GM18951 (cell line): Measurements from ENCODE around the gene MFAP3.

Experiments
- POLR2A ChIP-seq: IDR thresholded peaks from 4 replicates; pipeline ENCODE4 v1.6.1; 2011; ENCODE audit warnings: mild to moderate bottlenecking; ENCODE audit not compliant: insufficient read length, insufficient read depth; ENCODE audit errors: extremely low read depth
- in situ Hi-C: fragments of 300-500 bp; cut with MboI; formaldehyde crosslinking; loops from one replicate; pipeline ENCODE4 v1.12.0; 2022; ENCODE audit warnings: low sequenced_read_pairs, mixed read lengths, inconsistent platforms; ENCODE audit not compliant: unreplicated experiment

MFAP3 gene

DNA sequence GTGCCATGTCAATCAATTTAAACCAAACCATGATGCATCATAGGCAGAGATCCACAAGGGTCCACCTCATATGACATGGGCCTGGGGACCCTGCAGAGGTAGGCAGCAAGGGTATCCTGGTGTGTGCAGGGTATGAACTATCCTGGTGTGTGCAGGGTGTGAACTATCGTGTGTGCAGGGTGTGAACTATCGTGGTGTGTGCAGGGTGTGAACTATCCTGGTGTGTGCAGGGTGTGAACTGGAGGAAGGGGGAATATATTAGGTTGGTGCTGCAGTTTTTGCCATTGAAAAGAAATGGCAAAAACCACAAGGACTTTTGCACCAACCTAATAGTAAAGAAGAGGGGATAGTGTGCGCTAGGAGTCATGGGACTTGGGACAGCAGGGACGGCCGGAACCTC lies 50.0 kb downstream of the MFAP3 start:
- in situ Hi-C loops: loop anchor here (25.0 kb wide), 1 partner anchor 524 kb away; no protein-coding TSS in a partner anchor
- TF ChIP-seq POLR2A: no peak

DNA sequence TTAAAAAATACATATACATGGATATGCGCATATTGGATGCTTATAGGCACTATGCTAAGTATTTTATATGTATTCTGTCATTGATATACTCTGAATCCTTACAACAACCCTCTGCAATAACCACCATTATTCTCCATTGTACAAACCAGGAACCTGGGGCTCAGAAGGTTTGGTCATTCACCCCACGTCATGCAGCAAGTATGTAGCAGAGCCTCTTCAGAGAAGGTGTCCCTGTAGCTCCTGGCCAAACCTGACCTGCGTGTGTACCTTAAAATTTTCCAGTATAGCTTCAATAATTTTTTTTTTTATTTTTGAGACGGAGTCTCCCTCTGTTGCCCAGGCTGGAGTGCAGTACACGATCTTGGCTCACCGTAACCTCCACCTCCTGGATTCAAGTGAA lies 51.9 kb downstream of the MFAP3 start:
- TF ChIP-seq POLR2A: no peak
- in situ Hi-C loops: loop anchor here (25.0 kb wide), 1 partner anchor 522 kb away; no protein-coding TSS in a partner anchor

DNA sequence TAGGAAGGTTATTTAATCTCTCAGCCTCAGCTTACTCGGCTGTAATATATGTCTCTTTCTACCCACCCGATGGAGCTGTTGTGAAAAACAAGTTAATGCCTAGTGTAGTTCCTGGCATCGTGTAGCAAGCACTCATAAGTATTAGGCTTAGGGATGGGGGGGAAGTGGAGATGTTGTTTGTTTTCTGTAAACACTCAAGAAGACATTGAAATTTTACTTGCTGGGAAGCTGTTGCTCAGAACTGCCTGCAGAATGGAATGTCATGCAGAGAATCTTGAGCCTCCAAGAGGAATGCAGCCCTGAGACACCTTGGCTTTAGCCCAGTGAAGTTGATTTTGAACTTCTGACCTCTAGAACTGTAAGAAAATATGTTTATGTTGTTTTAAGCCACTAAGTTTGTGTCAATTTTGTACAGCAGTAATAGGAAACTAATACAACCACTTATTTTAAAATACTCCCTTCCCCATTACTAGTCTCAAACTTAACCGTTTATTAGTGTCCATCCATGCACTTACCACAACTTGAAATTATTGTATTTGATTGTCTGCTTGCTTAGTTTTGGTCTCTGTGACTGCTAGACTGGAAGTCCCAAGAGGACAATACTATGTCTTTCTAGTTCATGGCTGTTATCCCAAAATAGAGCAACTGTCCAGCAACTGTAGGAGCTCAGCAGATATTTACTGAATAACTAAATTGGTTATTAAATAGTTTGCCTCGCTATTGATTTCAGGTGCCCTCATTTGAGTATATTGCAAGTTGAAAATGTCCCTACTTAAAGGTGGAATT lies 53.8 kb downstream of the MFAP3 start:
- TF ChIP-seq POLR2A: no peak
- in situ Hi-C loops: loop anchor here (25.0 kb wide), 1 partner anchor 520 kb away; no protein-coding TSS in a partner anchor

DNA sequence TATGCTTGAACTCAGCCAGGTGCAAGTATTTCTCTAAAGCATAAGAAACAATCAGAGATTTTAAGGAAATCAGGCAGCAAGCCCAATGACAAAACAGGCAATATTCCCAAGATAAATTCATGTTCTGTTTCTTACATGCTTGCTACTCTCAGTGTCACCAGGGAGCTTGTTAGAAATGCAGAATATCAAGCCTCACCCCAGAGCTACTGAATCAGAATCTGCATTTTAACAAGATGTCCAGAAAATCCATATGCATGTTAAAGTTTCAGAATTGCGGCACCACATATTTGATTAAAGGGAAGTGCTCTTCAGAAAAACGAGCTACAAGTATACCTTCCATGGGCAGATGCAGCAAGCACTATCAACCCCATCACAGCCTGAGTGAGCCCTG lies 54.4 kb downstream of the MFAP3 start:
- in situ Hi-C loops: loop anchor here (25.0 kb wide), 1 partner anchor 519 kb away; no protein-coding TSS in a partner anchor
- TF ChIP-seq POLR2A: no peak

DNA sequence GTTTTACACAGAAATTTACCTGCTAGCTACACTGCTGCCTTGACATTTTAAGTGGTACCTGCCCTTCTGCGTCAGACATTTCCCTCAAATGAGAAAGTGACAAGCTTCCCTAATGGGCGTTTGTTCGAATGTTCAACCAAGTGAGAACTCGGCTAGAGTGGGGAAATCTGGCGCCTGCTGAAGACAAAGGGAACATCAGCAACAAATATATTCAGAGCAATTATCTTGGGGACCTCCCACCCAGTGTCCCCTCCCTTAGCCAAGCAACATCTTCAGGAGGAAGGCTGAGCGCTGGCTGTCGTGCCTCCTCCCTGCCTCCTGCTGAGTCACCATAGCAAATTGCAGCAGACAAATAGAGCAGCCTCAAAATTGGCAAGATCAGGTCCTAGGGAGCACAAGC lies 57.1 kb downstream of the MFAP3 start:
- in situ Hi-C loops: loop anchor here (25.0 kb wide), 1 partner anchor 516 kb away; no protein-coding TSS in a partner anchor

DNA sequence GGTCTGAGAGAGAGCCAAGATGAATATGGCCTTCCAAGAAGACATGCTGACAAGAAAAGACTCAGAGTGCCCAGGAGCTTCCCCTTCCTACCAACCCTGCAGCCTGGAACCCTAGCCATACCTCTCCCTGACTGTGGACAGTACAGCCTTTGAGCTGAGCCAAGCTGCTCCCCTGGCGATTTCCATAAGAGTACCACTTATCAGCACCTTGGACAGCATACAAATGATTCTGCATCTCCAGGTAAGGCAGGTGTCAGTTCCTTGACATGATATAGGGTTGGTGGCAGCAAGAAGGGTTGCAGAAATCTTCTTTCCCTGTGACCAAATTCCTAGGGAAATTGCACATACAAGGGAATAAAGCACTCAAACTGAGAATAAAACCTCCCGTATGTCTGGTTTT lies 58.3 kb downstream of the MFAP3 start:
- in situ Hi-C loops: loop anchor here (25.0 kb wide), 1 partner anchor 515 kb away; no protein-coding TSS in a partner anchor

More for the DNA sequence above, 57.1 kb downstream of the MFAP3 start:
- no peak for TF ChIP-seq POLR2A

DNA sequence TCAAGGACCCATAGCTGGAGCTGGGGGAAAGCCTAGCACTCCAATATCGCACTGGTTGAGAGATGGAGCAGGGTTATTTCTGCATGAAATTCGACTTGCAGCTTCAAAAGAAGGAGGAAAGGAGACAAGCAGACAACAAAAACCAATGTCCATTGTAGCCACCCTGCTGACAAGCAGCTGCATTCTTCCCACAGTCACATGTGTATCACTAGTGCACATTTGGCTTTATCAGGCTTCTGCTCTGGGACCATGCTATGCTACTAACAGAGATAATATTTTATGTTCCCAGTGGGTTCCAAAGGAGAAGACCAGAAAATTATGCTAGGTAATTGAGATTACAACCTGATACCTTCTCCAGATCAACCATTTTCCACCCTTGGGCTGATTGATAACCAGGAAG lies 59.7 kb downstream of the MFAP3 start:
- in situ Hi-C loops: loop anchor here (25.0 kb wide), 1 partner anchor 514 kb away; no protein-coding TSS in a partner anchor
- TF ChIP-seq POLR2A: no peak

More for the DNA sequence above, 58.3 kb downstream of the MFAP3 start:
- no peak for TF ChIP-seq POLR2A

DNA sequence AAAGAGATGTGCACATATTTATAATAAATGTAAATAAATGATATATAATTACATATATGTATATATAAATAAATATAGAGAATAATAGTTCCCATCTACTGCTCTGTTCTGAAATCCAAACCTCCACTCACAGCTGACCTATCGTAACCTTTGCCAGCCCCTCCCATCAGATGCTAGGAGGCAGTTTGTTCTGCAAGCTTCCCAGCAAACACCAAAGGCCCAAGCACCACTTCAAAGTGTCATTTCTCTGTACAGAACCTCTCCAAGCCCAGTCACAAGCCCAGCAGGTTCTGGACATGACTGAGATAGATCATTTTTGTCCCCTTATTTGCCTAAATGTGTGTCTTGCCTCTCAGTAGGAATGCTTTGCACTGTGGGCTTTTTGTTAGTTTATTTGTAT lies 62.4 kb downstream of the MFAP3 start:
- in situ Hi-C loops: no loop called here
- no peak for TF ChIP-seq POLR2A

DNA sequence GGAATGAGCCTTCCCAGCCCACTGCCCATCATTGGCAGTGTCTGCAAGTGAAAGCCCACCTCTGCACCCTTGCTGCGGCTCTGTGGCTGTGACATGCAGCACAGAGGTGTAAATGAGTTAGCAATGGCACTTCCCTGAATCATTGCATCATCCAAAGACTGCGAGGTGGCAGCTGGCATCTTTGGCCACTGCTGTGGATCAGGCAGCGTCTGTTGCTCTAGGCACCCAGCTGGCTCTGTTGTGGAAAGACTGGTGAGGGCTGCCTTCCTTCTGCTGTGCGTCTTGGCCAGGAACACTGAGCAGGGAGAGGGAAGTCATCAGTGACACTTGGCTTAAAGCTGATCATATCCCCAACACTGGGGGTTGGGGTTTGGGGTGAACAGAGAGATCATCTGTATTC lies 64.5 kb downstream of the MFAP3 start:
- in situ Hi-C loops: no loop called here
- no peak for TF ChIP-seq POLR2A
